Liver (tissue), 9 donors: ENCODE measurements around the gene EXOC3. TPM values are rescaled to one million over a fixed set of nuclear protein-coding genes. Genes with fewer than 3 reads are reported as not detected.

Experiments used
- DNase-seq: peaks from one replicate; pipeline ENCODE4 v3.0.0-alpha.2; 2017; ENCODE audit warnings: low spot score
- H3K27ac ChIP-seq, 2 donors: one replicate each; pipeline ENCODE4 v1.7.0; 2013; ENCODE audit warnings: inconsistent platforms in 2 of 2, low read length in 2 of 2, control low read depth in 1 of 2, low read depth in 1 of 2, mild to moderate bottlenecking in 1 of 2
- H3K27me3 ChIP-seq, 4 donors: one replicate each; pipeline versions ENCODE4 v1.6.1 to v1.7.0; 2013; ENCODE audit warnings: low read length in 3 of 4, inconsistent platforms in 1 of 4, mild to moderate bottlenecking in 1 of 4, moderate library complexity in 1 of 4; ENCODE audit not compliant: control insufficient read depth in 4 of 4, insufficient read depth in 4 of 4
- H3K36me3 ChIP-seq, 4 donors: one replicate each; pipeline versions ENCODE4 v1.6.1 to v1.7.0; 2013; ENCODE audit warnings: low read length in 3 of 4, mild to moderate bottlenecking in 3 of 4, low read depth in 1 of 4, moderate library complexity in 1 of 4; ENCODE audit not compliant: control insufficient read depth in 4 of 4, insufficient read depth in 3 of 4
- H3K4me1 ChIP-seq, 4 donors: one replicate each; pipeline versions ENCODE4 v1.6.1 to v1.7.0; 2013; ENCODE audit warnings: low read length in 3 of 4, mild to moderate bottlenecking in 3 of 4, moderate library complexity in 1 of 4; ENCODE audit not compliant: control insufficient read depth in 4 of 4, insufficient read depth in 4 of 4
- H3K4me3 ChIP-seq, 3 donors: one replicate each; pipeline versions ENCODE4 v1.6.1 to v1.7.0; 2013; ENCODE audit warnings: low read length in 3 of 3, control low read depth in 1 of 3, low read depth in 1 of 3, mild to moderate bottlenecking in 1 of 3
- H3K9ac ChIP-seq, 2 donors: one replicate each; pipeline ENCODE4 v1.7.0; 2013; ENCODE audit warnings: low read length in 2 of 2, mild to moderate bottlenecking in 2 of 2, moderate library complexity in 2 of 2, control low read depth in 1 of 2, low read depth in 1 of 2
- H3K9me3 ChIP-seq, 4 donors: one replicate each; pipeline versions ENCODE4 v1.6.1 to v1.7.0; 2013; ENCODE audit warnings: low read length in 3 of 4; ENCODE audit not compliant: control insufficient read depth in 4 of 4
- CTCF ChIP-seq: fragments of 150-350 bp; IDR thresholded peaks from 2 replicates; pipeline ENCODE4 v1.5.1; 2017; ENCODE audit warnings: improper control_type of control experiment, low read depth, low read length; ENCODE audit not compliant: missing input control
- EGR1 ChIP-seq, 2 donors: IDR thresholded peaks; 2 replicates each; pipeline ENCODE4 v1.6.1; 2016 to 2018; ENCODE audit warnings: antibody characterized with exemption in 2 of 2, low read depth in 2 of 2
- GABPA ChIP-seq, 2 donors: IDR thresholded peaks in 1 of 2; conservative IDR thresholded peaks in 1 of 2; 2 replicates each; pipeline ENCODE4 v1.6.1; 2016; ENCODE audit warnings: antibody characterized with exemption in 2 of 2, mild to moderate bottlenecking in 1 of 2, moderate library complexity in 1 of 2
- HNF4A ChIP-seq, 2 donors: conservative IDR thresholded peaks; 2 replicates each; pipeline ENCODE4 v1.6.1; 2016; ENCODE audit warnings: antibody characterized with exemption in 2 of 2, mild to moderate bottlenecking in 2 of 2
- JUND ChIP-seq, 2 donors: IDR thresholded peaks; 2 replicates each; pipeline ENCODE4 v1.6.1; 2016; ENCODE audit warnings: antibody characterized with exemption in 2 of 2
- MAX ChIP-seq: IDR thresholded peaks from 2 replicates; pipeline ENCODE4 v1.6.1; 2016; ENCODE audit warnings: antibody characterized with exemption
- NR2F2 ChIP-seq: IDR thresholded peaks from 2 replicates; pipeline ENCODE4 v1.6.1; 2016; ENCODE audit warnings: antibody characterized with exemption
- RAD21 ChIP-seq, 2 donors: IDR thresholded peaks; 2 replicates each; pipeline ENCODE4 v1.6.1; 2016; ENCODE audit warnings: antibody characterized with exemption in 2 of 2, mild to moderate bottlenecking in 2 of 2
- RXRA ChIP-seq, 2 donors: IDR thresholded peaks; 2 replicates each; pipeline ENCODE4 v1.6.1; 2017 to 2018; ENCODE audit warnings: antibody characterized with exemption in 2 of 2, mild to moderate bottlenecking in 1 of 2
- TAF1 ChIP-seq: conservative IDR thresholded peaks from 2 replicates; pipeline ENCODE4 v1.6.1; 2016; ENCODE audit warnings: antibody characterized with exemption, mild to moderate bottlenecking
- ZBTB33 ChIP-seq: IDR thresholded peaks from 2 replicates; pipeline ENCODE4 v1.6.1; 2016; ENCODE audit warnings: antibody characterized with exemption
- WGBS: extraction: QIAGEN DNeasy Blood & Tissue Kit; methylation state at CpG from one replicate; pipeline ENCODE4 v1.1.7; 2013; 5-methylcytosine and 5-hydroxymethylcytosine counted together
- polyA plus RNA-seq, 2 donors: library from polyadenylated mRNA; stranded (reverse) in 1 of 2; unstranded in 1 of 2; fragments of 200-250 nt in 1 of 2; fragments of >200 nt in 1 of 2; fragmentation: Nextera tagmentation in 1 of 2; extraction: Ambion mirVana in 1 of 2; gene quantifications; one replicate each; pipeline versions ENCODE4 v1.2.1 to v1.2.3, GENCODE V29; 2013 to 2015
- total RNA-seq, 2 donors: library from RNA; depleted of rRNA; stranded (reverse); fragments of >200 nt; gene quantifications; one replicate each; pipeline ENCODE4 v1.2.3, GENCODE V29; 2014
- TF ChIP-seq, protein P1 (sequence below): IDR thresholded peaks from 2 replicates; pipeline ENCODE4 v1.6.1; 2016; ENCODE audit warnings: antibody characterized with exemption
- TF ChIP-seq, protein P2 (sequence below): IDR thresholded peaks from 2 replicates; pipeline ENCODE4 v1.6.1; 2016; ENCODE audit warnings: antibody characterized with exemption, mild to moderate bottlenecking
- donor health status: healthy.
- donor health status: healthy.
- donor health status: healthy.
- donor health status: healthy.
- donor health status: healthy.

The EXOC3 gene
- total and polyA plus RNA-seq, 4 donors, result 12.4 to 23.9 (median 18.5) TPM

DNA sequence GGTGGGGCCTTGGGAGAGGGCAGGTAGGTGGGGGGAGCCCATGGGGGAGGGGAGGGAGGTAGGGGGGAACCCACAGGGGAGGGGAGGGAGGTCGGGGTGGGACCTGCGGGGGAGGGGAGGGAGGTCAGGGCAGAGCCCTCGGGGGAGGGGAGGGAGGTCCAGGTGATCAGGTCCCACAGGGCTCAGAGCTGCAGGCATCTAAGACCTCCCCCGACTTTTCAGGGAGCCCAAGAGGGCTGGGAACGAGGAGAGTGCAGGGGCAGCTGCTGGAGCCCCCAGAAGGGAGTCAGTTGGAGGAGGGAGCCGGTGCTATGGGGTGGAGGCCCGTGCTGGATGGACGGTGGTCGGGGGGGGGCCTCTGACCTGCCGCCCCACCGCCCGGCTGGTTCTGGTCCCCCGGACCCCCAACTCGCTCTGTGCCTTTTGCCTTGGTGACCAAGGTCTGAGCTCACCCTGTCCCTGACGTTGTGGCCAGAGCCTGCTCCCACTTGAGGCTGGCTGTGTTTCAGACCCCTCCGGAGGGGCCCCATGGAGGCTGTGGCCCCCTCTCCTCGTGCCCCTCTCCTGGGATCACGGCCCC, 49.4 kb downstream of the EXOC3 start:
- Histone ChIP-seq H3K36me3 (no peaks in the 10 kb centered on the region), H3K9ac (no peak overlapping the region), H3K4me3 (no peak overlapping the region), H3K9me3 (no peaks in the 10 kb centered on the region), H3K27me3 (peaks cover 0 to 3% (median 0%) of the 10 kb centered on the region in 4 donors), H3K4me1 (no peaks in the 10 kb centered on the region), H3K27ac (no peak overlapping the region)
- 66% methylated on average over 18 of the region's 18 CpGs for WGBS
- DNase-seq, result no peak
- TF ChIP-seq RAD21 (IDR thresholded peaks at IDR 0.05), result no peak
- TF ChIP-seq JUND (IDR thresholded peaks at IDR 0.05), result no peak
- TF ChIP-seq, protein P1, sequence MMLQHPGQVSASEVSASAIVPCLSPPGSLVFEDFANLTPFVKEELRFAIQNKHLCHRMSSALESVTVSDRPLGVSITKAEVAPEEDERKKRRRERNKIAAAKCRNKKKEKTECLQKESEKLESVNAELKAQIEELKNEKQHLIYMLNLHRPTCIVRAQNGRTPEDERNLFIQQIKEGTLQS, result no peak
- no peak for TF ChIP-seq RXRA (IDR thresholded peaks at IDR 0.05)
- TF ChIP-seq GABPA (IDR thresholded peaks at IDR 0.05 in 1 of 2, conservative IDR thresholded peaks at IDR 0.05 in 1 of 2), result no peak
- TF ChIP-seq HNF4A (conservative IDR thresholded peaks at IDR 0.05), result no peak
- TF ChIP-seq EGR1 (IDR thresholded peaks at IDR 0.05; ENCODE audit: low read depth in 2 of 2), result no peak
- TF ChIP-seq TAF1, result no peak
- TF ChIP-seq, protein P2, sequence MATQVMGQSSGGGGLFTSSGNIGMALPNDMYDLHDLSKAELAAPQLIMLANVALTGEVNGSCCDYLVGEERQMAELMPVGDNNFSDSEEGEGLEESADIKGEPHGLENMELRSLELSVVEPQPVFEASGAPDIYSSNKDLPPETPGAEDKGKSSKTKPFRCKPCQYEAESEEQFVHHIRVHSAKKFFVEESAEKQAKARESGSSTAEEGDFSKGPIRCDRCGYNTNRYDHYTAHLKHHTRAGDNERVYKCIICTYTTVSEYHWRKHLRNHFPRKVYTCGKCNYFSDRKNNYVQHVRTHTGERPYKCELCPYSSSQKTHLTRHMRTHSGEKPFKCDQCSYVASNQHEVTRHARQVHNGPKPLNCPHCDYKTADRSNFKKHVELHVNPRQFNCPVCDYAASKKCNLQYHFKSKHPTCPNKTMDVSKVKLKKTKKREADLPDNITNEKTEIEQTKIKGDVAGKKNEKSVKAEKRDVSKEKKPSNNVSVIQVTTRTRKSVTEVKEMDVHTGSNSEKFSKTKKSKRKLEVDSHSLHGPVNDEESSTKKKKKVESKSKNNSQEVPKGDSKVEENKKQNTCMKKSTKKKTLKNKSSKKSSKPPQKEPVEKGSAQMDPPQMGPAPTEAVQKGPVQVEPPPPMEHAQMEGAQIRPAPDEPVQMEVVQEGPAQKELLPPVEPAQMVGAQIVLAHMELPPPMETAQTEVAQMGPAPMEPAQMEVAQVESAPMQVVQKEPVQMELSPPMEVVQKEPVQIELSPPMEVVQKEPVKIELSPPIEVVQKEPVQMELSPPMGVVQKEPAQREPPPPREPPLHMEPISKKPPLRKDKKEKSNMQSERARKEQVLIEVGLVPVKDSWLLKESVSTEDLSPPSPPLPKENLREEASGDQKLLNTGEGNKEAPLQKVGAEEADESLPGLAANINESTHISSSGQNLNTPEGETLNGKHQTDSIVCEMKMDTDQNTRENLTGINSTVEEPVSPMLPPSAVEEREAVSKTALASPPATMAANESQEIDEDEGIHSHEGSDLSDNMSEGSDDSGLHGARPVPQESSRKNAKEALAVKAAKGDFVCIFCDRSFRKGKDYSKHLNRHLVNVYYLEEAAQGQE, result no peak

- no peak for TF ChIP-seq MAX
- no peak for TF ChIP-seq CTCF
- no peak for TF ChIP-seq ZBTB33
- TF ChIP-seq NR2F2, result no peak
- Histone ChIP-seq H3K27me3 (peaks cover 0 to 3% (median 0%) of the 10 kb centered on the region in 4 donors), H3K36me3 (no peaks in the 10 kb centered on the region), H3K27ac (no peak overlapping the region), H3K9me3 (no peaks in the 10 kb centered on the region), H3K4me1 (no peaks in the 10 kb centered on the region), H3K9ac (no peak overlapping the region), H3K4me3 (no peak overlapping the region)
- 66% methylated on average over 26 of the region's 26 CpGs for WGBS
- no peak for DNase-seq
These were observed 50.2 kb downstream of the EXOC3 start for GRCh38 chr5:493119-493701.
